ENCODE data around the gene MTHFD1.

- no peak for TF ChIP-seq CTCF (optimal IDR thresholded peaks at IDR 0.05 in 1 of 3, IDR thresholded peaks at IDR 0.05 in 1 of 3, conservative IDR thresholded peaks at IDR 0.05 in 1 of 3; ENCODE audit: extremely low read depth in 1 of 3, insufficient read depth in 2 of 3, low read length in 3 of 3)
- TF ChIP-seq EZH2 (IDR thresholded peaks at IDR 0.05; ENCODE audit: low read length), result no peak
Observed at GRCh38 chr14:64454671-64455070, 66.5 kb downstream of the MTHFD1 start.
